Mesendoderm (in vitro differentiated cells): ENCODE results near the gene PDK3. TPM values are rescaled to one million over a fixed set of nuclear protein-coding genes. Genes with fewer than 3 reads are reported as not detected.

Experiments
- DNase-seq: peaks from one replicate; pipeline ENCODE4 v3.0.0; 2013
- H2AK5ac ChIP-seq: 2 replicates; pipeline ENCODE4 v1.6.1; 2013; ENCODE audit warnings: low read length, inconsistent platforms
- H2BK120ac ChIP-seq: 2 replicates; pipeline ENCODE4 v1.6.1; 2013; ENCODE audit warnings: low read depth, mild to moderate bottlenecking, low read length, moderate library complexity, mixed read lengths
- H2BK15ac ChIP-seq: replicated peaks from 2 replicates; pipeline ENCODE4 v1.6.1; 2013; ENCODE audit warnings: low read depth, mild to moderate bottlenecking, moderate library complexity
- H2BK5ac ChIP-seq: 2 replicates; pipeline ENCODE4 v1.6.1; 2013; ENCODE audit warnings: low read length, inconsistent platforms
- H3K18ac ChIP-seq: 2 replicates; pipeline ENCODE4 v1.6.1; 2013; ENCODE audit warnings: mild to moderate bottlenecking, low read length, mixed read lengths
- H3K23ac ChIP-seq: one replicate; pipeline ENCODE4 v1.6.1; 2013; ENCODE audit warnings: low read length
- H3K27ac ChIP-seq: 2 replicates; pipeline ENCODE4 v1.5.1; 2013; ENCODE audit warnings: low read depth, mild to moderate bottlenecking, inconsistent platforms, low read length, moderate library complexity
- H3K27me3 ChIP-seq: 2 replicates; pipeline ENCODE4 v1.6.1; 2013; ENCODE audit warnings: low read length, control low read depth, mild to moderate bottlenecking, inconsistent platforms; ENCODE audit not compliant: insufficient read depth, poor library complexity
- H3K36me3 ChIP-seq: 2 replicates; pipeline ENCODE4 v1.6.1; 2013; ENCODE audit warnings: low read length, inconsistent platforms; ENCODE audit not compliant: control insufficient read depth, insufficient read depth
- H3K4ac ChIP-seq: one replicate; pipeline ENCODE4 v1.6.1; 2013; ENCODE audit warnings: low read depth, mild to moderate bottlenecking, low read length, moderate library complexity
- H3K4me1 ChIP-seq: 2 replicates; pipeline ENCODE4 v1.6.1; 2013; ENCODE audit warnings: low read depth, low read length, inconsistent platforms; ENCODE audit not compliant: control insufficient read depth
- H3K4me2 ChIP-seq: 2 replicates; pipeline ENCODE4 v1.6.1; 2013; ENCODE audit warnings: low read length
- H3K4me3 ChIP-seq: 2 replicates; pipeline ENCODE4 v1.5.1; 2013; ENCODE audit warnings: mild to moderate bottlenecking, low read length
- H3K56ac ChIP-seq: one replicate; pipeline ENCODE4 v1.6.1; 2013; ENCODE audit warnings: low read length
- H3K79me1 ChIP-seq: 2 replicates; pipeline ENCODE4 v1.6.1; 2013; ENCODE audit warnings: low read length, inconsistent platforms
- H3K79me2 ChIP-seq: 2 replicates; pipeline ENCODE4 v1.6.1; 2013; ENCODE audit warnings: mild to moderate bottlenecking, low read length; ENCODE audit not compliant: control insufficient read depth, insufficient read depth
- H3K9ac ChIP-seq: 2 replicates; pipeline ENCODE4 v1.6.1; 2013; ENCODE audit warnings: low read length, inconsistent platforms
- H4K5ac ChIP-seq: one replicate; pipeline ENCODE4 v1.6.1; 2013; ENCODE audit warnings: low read length
- H4K8ac ChIP-seq: one replicate; pipeline ENCODE4 v1.6.1; 2013; ENCODE audit warnings: low read depth, mild to moderate bottlenecking, control low read depth, low read length, moderate library complexity
- WGBS: extraction: QIAGEN DNeasy Blood & Tissue Kit; methylation state at CpG from one replicate; pipeline ENCODE4 v1.1.7; 2013; ENCODE audit warnings: low lambda C conversion rate, missing lambda C conversion rate; ENCODE audit not compliant: insufficient coverage; ENCODE audit errors: extremely low coverage; 5-methylcytosine and 5-hydroxymethylcytosine counted together
- small RNA-seq: library from polyadenylated mRNA; stranded (forward); fragments of <200 nt; extraction: miRNeasy Mini kit (QIAGEN cat#:217004); gene quantifications from one replicate; pipeline ENCODE3, GENCODE V24; 2013; ENCODE audit not compliant: insufficient read depth

Gene PDK3

DNA sequence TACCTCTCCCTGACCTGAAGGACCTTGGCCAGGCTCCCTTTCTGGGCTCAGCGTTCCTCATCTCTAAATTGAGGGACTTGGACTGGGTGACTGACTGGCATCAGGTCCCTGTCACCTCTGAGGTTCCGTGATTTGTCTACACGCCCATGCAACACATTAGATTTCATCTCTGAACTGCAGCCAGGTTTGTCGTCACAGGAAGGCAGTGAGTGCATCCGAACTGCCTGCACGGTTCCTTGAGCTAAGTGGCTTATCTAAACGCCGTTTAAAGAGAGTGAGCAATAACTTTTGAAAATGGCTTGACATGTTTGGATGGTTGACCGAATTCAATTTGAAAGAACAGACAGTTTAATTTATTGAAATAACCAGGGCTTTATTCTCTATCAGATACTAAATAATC is 112.0 kb downstream of the PDK3 start:
- Histone ChIP-seq H3K18ac (no peak overlapping the region), H3K36me3 (no peaks in the 10 kb centered on the region), H3K27me3 (no peaks in the 10 kb centered on the region), H3K27ac (no peak overlapping the region), H2BK15ac (no peak overlapping the region), H2BK120ac (no peak overlapping the region), H3K56ac (no peak overlapping the region), H3K4ac (no peak overlapping the region), H4K8ac (no peak overlapping the region), H3K4me2 (no peak overlapping the region), H3K79me1 (no peaks in the 10 kb centered on the region), H3K9ac (no peak overlapping the region), H3K4me3 (no peak overlapping the region), H3K4me1 (no peaks in the 10 kb centered on the region), H3K23ac (no peak overlapping the region), H3K79me2 (no peaks in the 10 kb centered on the region), H2BK5ac (no peak overlapping the region), H2AK5ac (no peak overlapping the region), H4K5ac (no peak overlapping the region)
- no peak for DNase-seq
- no CpG with 5 or more reads among the region's 9 CpGs for WGBS

Small RNA genes within 50 kb of the gene (small RNA-seq; reads per million reads assigned to genes)
- gene SNRPEP9 = not detected
